B cell (primary cell): ENCODE data around the gene PI4K2B. TPM values are rescaled to one million over a fixed set of nuclear protein-coding genes. Genes with fewer than 3 reads are reported as not detected.

Experiments used
- ATAC-seq: fragments of 200-7000 bp; cut with Tn5 transposase; one replicate; pipeline ENCODE4 v1.10.0; 2021; ENCODE audit warnings: low read depth, mild to moderate bottlenecking, moderate number of reproducible peaks, moderate library complexity
- CTCF ChIA-PET: fragments of 350-600 bp; sonication (Branson Sonifier 250); formaldehyde crosslinking; loops from one replicate; lab custom pipeline; 2021; ENCODE audit warnings: antibody characterized with exemption, inconsistent platforms; lab: Charles Lee
- POLR2A ChIA-PET: fragments of 350-600 bp; sonication (Branson Sonifier 250); formaldehyde crosslinking; loops from one replicate; lab custom pipeline; 2021; ENCODE audit warnings: antibody characterized with exemption; lab: Charles Lee
- DNase-seq: peaks from one replicate; pipeline ENCODE4 v3.0.0; 2013
- H2AFZ ChIP-seq: 2 replicates; pipeline ENCODE4 v1.6.1; 2012; ENCODE audit warnings: mild to moderate bottlenecking, low read depth, low read length; ENCODE audit not compliant: insufficient read depth, poor library complexity, severe bottlenecking
- H3K27ac ChIP-seq, 2 donors: 1 replicate in 1 of 2; 2 replicates in 1 of 2; pipeline ENCODE4 v1.5.1; 2012 to 2013; ENCODE audit warnings: low read length in 2 of 2, mild to moderate bottlenecking in 2 of 2, moderate library complexity in 1 of 2
- H3K27me3 ChIP-seq, 4 experiments: fragments of 200-600 bp in 1 of 4; sonication (generic) in 1 of 4; replicated peaks in 1 of 4; 1 replicate in 2 of 4; 2 replicates in 2 of 4; pipeline versions ENCODE4 v1.6.1 to v1.7.0; 2013 to 2016; ENCODE audit warnings: low read length in 3 of 4, mild to moderate bottlenecking in 2 of 4, mixed read lengths in 1 of 4, moderate library complexity in 1 of 4; ENCODE audit not compliant: insufficient read depth in 4 of 4, control insufficient read depth in 3 of 4; ENCODE audit errors: control extremely low read depth in 1 of 4
- H3K36me3 ChIP-seq, 2 experiments: replicated peaks in 1 of 2; 1 replicate in 1 of 2; 2 replicates in 1 of 2; pipeline versions ENCODE4 v1.6.1 to v1.7.1; 2013; ENCODE audit warnings: low read length in 1 of 2; ENCODE audit not compliant: insufficient read depth in 2 of 2, control insufficient read depth in 1 of 2; ENCODE audit errors: control extremely low read depth in 1 of 2, extremely low read depth in 1 of 2
- H3K4me1 ChIP-seq, 2 donors: fragments of 200-600 bp in 1 of 2; sonication (generic) in 1 of 2; 1 replicate in 1 of 2; 2 replicates in 1 of 2; pipeline versions ENCODE4 v1.5.1 to v1.6.1; 2013 to 2017; ENCODE audit warnings: low read length in 2 of 2; ENCODE audit not compliant: control insufficient read depth in 2 of 2, insufficient read depth in 2 of 2
- H3K4me2 ChIP-seq: replicated peaks from 2 replicates; pipeline ENCODE3; 2012; ENCODE audit warnings: mild to moderate bottlenecking, low read depth, low read length; ENCODE audit not compliant: poor library complexity, severe bottlenecking
- H3K4me3 ChIP-seq, 5 experiments: fragments of 200-600 bp in 1 of 5; sonication (generic) in 1 of 5; 1 replicate in 3 of 5; 2 replicates in 2 of 5; pipeline versions ENCODE4 v1.5.1 to v1.7.0; 2011 to 2016; ENCODE audit warnings: low read length in 4 of 5, mild to moderate bottlenecking in 4 of 5, low read depth in 2 of 5, control low read depth in 1 of 5, moderate library complexity in 1 of 5; ENCODE audit not compliant: insufficient read depth in 1 of 5; ENCODE audit errors: control extremely low read depth in 1 of 5, extremely low read depth in 1 of 5
- H3K79me2 ChIP-seq: fragments of 200-600 bp; sonication (generic); one replicate; pipeline ENCODE4 v1.6.0; 2016; ENCODE audit warnings: low read length; ENCODE audit not compliant: control insufficient read depth, insufficient read depth
- H3K9ac ChIP-seq: fragments of 200-600 bp; sonication (generic); 2 replicates; pipeline ENCODE4 v1.6.1; 2017; ENCODE audit warnings: mild to moderate bottlenecking, low read length, moderate library complexity
- H3K9me3 ChIP-seq, 3 donors: one replicate each; pipeline versions ENCODE4 v1.6.1 to v1.7.1; 2013; ENCODE audit warnings: low read length in 2 of 3; ENCODE audit not compliant: control insufficient read depth in 2 of 3, insufficient read depth in 1 of 3; ENCODE audit errors: control extremely low read depth in 1 of 3
- H4K20me1 ChIP-seq: 2 replicates; pipeline ENCODE4 v1.6.0; 2012; ENCODE audit warnings: mild to moderate bottlenecking, low read length; ENCODE audit not compliant: insufficient read depth, control insufficient read depth, poor library complexity, severe bottlenecking
- H3K27ac Mint-ChIP-seq: one replicate; pipeline ENCODE4 v1.8.0; 2021; ENCODE audit warnings: mixed read lengths
- H3K27me3 Mint-ChIP-seq: one replicate; pipeline ENCODE4 v1.8.0; 2021; ENCODE audit warnings: mixed read lengths
- H3K4me1 Mint-ChIP-seq: one replicate; pipeline ENCODE4 v1.8.0; 2021; ENCODE audit warnings: mixed read lengths
- H3K4me3 Mint-ChIP-seq: one replicate; pipeline ENCODE4 v1.8.0; 2021; ENCODE audit warnings: mixed read lengths
- H3K9me3 Mint-ChIP-seq: one replicate; pipeline ENCODE4 v1.8.0; 2022; ENCODE audit warnings: mixed read lengths; ENCODE audit not compliant: insufficient read depth
- EZH2 ChIP-seq: IDR thresholded peaks from 2 replicates; pipeline ENCODE4 v1.6.1; 2012; ENCODE audit warnings: borderline replicate concordance, low read depth, mild to moderate bottlenecking, moderate library complexity, low read length; ENCODE audit not compliant: insufficient read depth, poor library complexity, severe bottlenecking
- WGBS: methylation state at CpG from one replicate; pipeline ENCODE4 v1.1.5; 2013; ENCODE audit warnings: missing lambda C conversion rate; ENCODE audit not compliant: insufficient coverage; 5-methylcytosine and 5-hydroxymethylcytosine counted together
- intact Hi-C: fragments of 100-400 bp; cut with micrococcal nuclease; formaldehyde crosslinking; loops from one replicate; pipeline ENCODE4 v1.10.0; 2022
- polyA plus RNA-seq: library from polyadenylated mRNA; depleted of rRNA; stranded (reverse); fragments of >200 nt; gene quantifications from 2 replicates; pipeline ENCODE4 v1.2.3, GENCODE V29; 2012
- total RNA-seq, 2 donors: library from RNA; stranded (reverse); fragments of 120-200 nt in 1 of 2; gene quantifications; 1 replicate in 1 of 2; 2 replicates in 1 of 2; pipeline versions ENCODE4 v1.2.3 to v1.2.4, GENCODE V29; 2013 to 2022
- TF ChIP-seq, protein P1 (sequence below): fragments of 200-600 bp; IDR thresholded peaks from one replicate; pipeline ENCODE4 v1.8.0; 2022; ENCODE audit warnings: antibody characterized with exemption, mild to moderate bottlenecking

The PI4K2B gene
- total and polyA plus RNA-seq, 2 donors (not counting 1 experiment from before 2014, with no cell fraction given) = 3.8 to 13.7 TPM

DNA sequence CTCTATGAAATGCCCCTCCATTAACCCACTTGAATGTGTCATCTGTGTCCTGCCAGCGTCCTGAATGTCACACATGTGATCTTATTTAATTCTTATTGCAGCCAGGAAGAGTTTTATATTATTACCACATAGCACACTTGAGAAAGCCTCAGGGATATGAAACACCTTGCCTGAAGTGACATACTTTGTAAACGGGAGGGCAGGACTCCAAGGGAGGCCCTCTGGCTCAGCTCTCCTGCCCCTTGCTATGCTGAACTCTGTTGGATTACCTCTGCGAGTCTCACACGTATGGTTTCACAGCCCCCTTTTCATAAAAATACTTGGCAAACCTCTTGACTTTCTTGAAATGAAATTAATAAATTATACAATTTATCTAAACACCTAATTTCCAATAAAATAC is 67.6 kb downstream of the PI4K2B start:
- intact Hi-C loops = no loop called here
- no peak overlapping the region for H2AFZ ChIP-seq
- no peaks in the 10 kb centered on the region for H3K36me3 ChIP-seq
- no peak overlapping the region for H3K4me3 Mint-ChIP-seq
- no peaks in the 10 kb centered on the region for H3K79me2 ChIP-seq
- POLR2A ChIA-PET = no interaction called here
- peaks cover 16% of the 10 kb centered on the region for H3K27me3 Mint-ChIP-seq
- H3K9ac ChIP-seq = no peak overlapping the region
- no peaks in the 10 kb centered on the region for H4K20me1 ChIP-seq
- no peak overlapping the region for H3K4me3 ChIP-seq
- H3K9me3 Mint-ChIP-seq = no peaks in the 10 kb centered on the region
- TF ChIP-seq EZH2 = no peak
- TF ChIP-seq, protein P1, sequence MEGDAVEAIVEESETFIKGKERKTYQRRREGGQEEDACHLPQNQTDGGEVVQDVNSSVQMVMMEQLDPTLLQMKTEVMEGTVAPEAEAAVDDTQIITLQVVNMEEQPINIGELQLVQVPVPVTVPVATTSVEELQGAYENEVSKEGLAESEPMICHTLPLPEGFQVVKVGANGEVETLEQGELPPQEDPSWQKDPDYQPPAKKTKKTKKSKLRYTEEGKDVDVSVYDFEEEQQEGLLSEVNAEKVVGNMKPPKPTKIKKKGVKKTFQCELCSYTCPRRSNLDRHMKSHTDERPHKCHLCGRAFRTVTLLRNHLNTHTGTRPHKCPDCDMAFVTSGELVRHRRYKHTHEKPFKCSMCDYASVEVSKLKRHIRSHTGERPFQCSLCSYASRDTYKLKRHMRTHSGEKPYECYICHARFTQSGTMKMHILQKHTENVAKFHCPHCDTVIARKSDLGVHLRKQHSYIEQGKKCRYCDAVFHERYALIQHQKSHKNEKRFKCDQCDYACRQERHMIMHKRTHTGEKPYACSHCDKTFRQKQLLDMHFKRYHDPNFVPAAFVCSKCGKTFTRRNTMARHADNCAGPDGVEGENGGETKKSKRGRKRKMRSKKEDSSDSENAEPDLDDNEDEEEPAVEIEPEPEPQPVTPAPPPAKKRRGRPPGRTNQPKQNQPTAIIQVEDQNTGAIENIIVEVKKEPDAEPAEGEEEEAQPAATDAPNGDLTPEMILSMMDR = no peak
- H3K4me1 ChIP-seq = no peaks in the 10 kb centered on the region
- 91% methylated on average over 1 of the region's 4 CpGs for WGBS
- no peak overlapping the region for H3K27ac Mint-ChIP-seq
- H3K27me3 ChIP-seq = peaks cover 0 to 3% (median 0%) of the 10 kb centered on the region in 4 experiments
- no peaks in the 10 kb centered on the region for H3K9me3 ChIP-seq
- no peak for ATAC-seq
- no peak overlapping the region for H3K4me2 ChIP-seq
- CTCF ChIA-PET = interaction anchor here (0.9 kb wide), 1 partner anchor 65 kb away, joined by 3 read pairs; no protein-coding TSS in a partner anchor
- H3K4me1 Mint-ChIP-seq = peaks cover 9% of the 10 kb centered on the region
- no peak for DNase-seq
- H3K27ac ChIP-seq = no peak overlapping the region

DNA sequence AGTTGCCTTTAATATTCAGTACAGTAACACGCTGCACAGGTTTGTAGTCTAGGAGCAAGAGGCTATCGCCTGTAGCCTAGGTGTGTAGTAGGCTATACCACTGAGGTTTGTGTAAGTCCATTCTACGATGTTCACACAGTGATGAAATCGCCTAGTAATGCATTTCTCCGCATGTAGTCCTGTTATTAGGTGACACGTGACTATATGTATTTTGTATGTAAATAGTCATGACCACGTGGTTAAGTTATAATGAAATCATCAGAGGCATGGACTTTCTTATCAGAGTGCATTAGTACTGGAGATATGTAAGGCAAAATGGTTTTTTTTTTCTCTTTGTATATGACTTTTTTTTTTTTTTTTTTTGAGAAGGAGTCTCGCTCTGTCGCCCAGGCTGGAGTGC is 68.8 kb downstream of the PI4K2B start:
- no peaks in the 10 kb centered on the region for H3K4me1 ChIP-seq
- DNase-seq (no peak), ATAC-seq (no peak)
- no peak overlapping the region for H3K27ac ChIP-seq
- Mint-ChIP-seq H3K9me3 (no peaks in the 10 kb centered on the region), H3K4me3 (no peak overlapping the region), H3K27ac (no peak overlapping the region), H3K27me3 (peaks cover 16% of the 10 kb centered on the region), H3K4me1 (peaks cover 8% of the 10 kb centered on the region)
- H3K79me2 ChIP-seq = no peaks in the 10 kb centered on the region
- no peak overlapping the region for H2AFZ ChIP-seq
- no peak overlapping the region for H3K9ac ChIP-seq
- no peaks in the 10 kb centered on the region for H4K20me1 ChIP-seq
- H3K36me3 ChIP-seq = no peaks in the 10 kb centered on the region
- no peak overlapping the region for H3K4me3 ChIP-seq
- H3K9me3 ChIP-seq = no peaks in the 10 kb centered on the region
- no peak for TF ChIP-seq EZH2
- TF ChIP-seq, protein P1 = no peak
- intact Hi-C loops = no loop called here
- WGBS = 80% methylated on average over 4 of the region's 9 CpGs
- H3K4me2 ChIP-seq = no peak overlapping the region
- ChIA-PET CTCF (no interaction called here), POLR2A (no interaction called here)
- H3K27me3 ChIP-seq = peaks cover 0 to 9% (median 0%) of the 10 kb centered on the region in 4 experiments
